Sigmoid colon (tissue), 7 donors: ENCODE data around the gene SCRG1. TPM values are rescaled to one million over a fixed set of nuclear protein-coding genes. Genes with fewer than 3 reads are reported as not detected.

Experiments used
- DNase-seq: peaks from one replicate; pipeline ENCODE4 v3.0.0-alpha.2; 2019
- H3K27ac ChIP-seq, 4 donors: fragments of 200-600 bp; sonication (generic); one replicate each; pipeline ENCODE4 v1.5.1; 2016 to 2019; ENCODE audit warnings: mild to moderate bottlenecking in 1 of 4
- H3K27me3 ChIP-seq, 3 donors: fragments of 200-600 bp; sonication (generic); one replicate each; pipeline ENCODE4 v1.5.1; 2019; ENCODE audit warnings: mild to moderate bottlenecking in 1 of 3
- H3K36me3 ChIP-seq, 4 donors: fragments of 200-600 bp; sonication (generic); one replicate each; pipeline ENCODE4 v1.5.1; 2016 to 2019
- H3K4me1 ChIP-seq, 4 donors: fragments of 200-600 bp; sonication (generic); one replicate each; pipeline ENCODE4 v1.5.1; 2017 to 2019
- H3K4me3 ChIP-seq, 4 donors: fragments of 200-600 bp; sonication (generic); one replicate each; pipeline ENCODE4 v1.5.1; 2017 to 2019; ENCODE audit warnings: mild to moderate bottlenecking in 2 of 4, moderate library complexity in 1 of 4
- H3K9me3 ChIP-seq, 4 donors: fragments of 200-600 bp in 3 of 4; sonication (generic) in 3 of 4; one replicate each; pipeline versions ENCODE4 v1.5.1 to v1.6.1; 2013 to 2019
- EP300 ChIP-seq, 4 donors: sonication (generic); formaldehyde crosslinking; IDR thresholded peaks; one replicate each; pipeline ENCODE4 v1.6.1; 2017; ENCODE audit warnings: antibody characterized with exemption in 4 of 4
- POLR2A ChIP-seq, 2 donors: fragments of 450-650 bp; IDR thresholded peaks; one replicate each; pipeline ENCODE4 v1.6.1; 2016; ENCODE audit warnings: antibody characterized with exemption in 2 of 2, mild to moderate bottlenecking in 2 of 2, moderate library complexity in 2 of 2
- POLR2AphosphoS5 ChIP-seq, 4 donors: sonication (generic); formaldehyde crosslinking; IDR thresholded peaks; one replicate each; pipeline ENCODE4 v1.6.1; 2017; ENCODE audit warnings: antibody characterized with exemption in 4 of 4
- WGBS, 2 donors: extraction: QIAGEN DNeasy Blood & Tissue Kit; methylation state at CpG; one replicate each; pipeline ENCODE4 v1.1.7; 2013; 5-methylcytosine and 5-hydroxymethylcytosine counted together
- intact Hi-C: fragments of 100-400 bp; cut with DNase I; formaldehyde crosslinking; loops from one replicate; pipeline ENCODE4 v1.15.1; 2023
- polyA plus RNA-seq, 3 donors: library from polyadenylated mRNA; stranded (reverse); fragments of 200-250 nt; gene quantifications; one replicate each; pipeline ENCODE4 v1.2.3, GENCODE V29; 2013
- total RNA-seq, 4 donors: library from RNA; depleted of rRNA; stranded (reverse); fragments of >200 nt; gene quantifications; one replicate each; pipeline ENCODE4 v1.1.0, GENCODE V29; 2016
- TF ChIP-seq, protein P1 (sequence below), 4 experiments: fragments of 450-650 bp in 3 of 4; fragments of 200-600 bp in 1 of 4; IDR thresholded peaks; one replicate each; pipeline ENCODE4 v1.5.1; 2016 to 2019; ENCODE audit warnings: antibody characterized with exemption in 4 of 4, mild to moderate bottlenecking in 3 of 4, moderate library complexity in 2 of 4
- donor health status: healthy with polysubstance abuse.
- donor health status: Bipolar disorder and iron deficiency.
- donor health status: healthy.

SCRG1 gene
- total and polyA plus RNA-seq, 7 donors: 0.55 to 5.8 (median 3.5) TPM; not detected in 1

DNA sequence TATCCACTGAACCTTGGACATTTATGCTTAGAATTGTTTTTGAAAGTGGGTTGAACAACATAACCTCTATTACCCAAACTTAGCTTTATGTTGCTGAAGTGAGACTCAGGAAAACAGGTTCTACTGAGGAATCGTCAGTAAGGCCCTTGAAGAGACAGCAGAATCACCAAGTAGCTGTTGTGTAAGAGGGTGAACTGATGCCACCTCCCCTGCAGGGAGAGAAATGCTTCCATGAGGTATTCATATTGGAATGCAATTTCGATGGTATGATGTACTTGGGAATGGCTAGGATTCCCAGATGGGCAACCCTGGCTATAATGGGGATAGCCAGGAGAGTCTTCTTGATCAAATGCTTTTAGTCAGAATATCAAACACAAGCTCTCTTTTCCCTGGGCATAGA lies 4.1 kb upstream of the SCRG1 start:
- 93% methylated on average over 2 of the region's 2 CpGs for WGBS, 2 donors
- intact Hi-C loops: no loop called here

DNA sequence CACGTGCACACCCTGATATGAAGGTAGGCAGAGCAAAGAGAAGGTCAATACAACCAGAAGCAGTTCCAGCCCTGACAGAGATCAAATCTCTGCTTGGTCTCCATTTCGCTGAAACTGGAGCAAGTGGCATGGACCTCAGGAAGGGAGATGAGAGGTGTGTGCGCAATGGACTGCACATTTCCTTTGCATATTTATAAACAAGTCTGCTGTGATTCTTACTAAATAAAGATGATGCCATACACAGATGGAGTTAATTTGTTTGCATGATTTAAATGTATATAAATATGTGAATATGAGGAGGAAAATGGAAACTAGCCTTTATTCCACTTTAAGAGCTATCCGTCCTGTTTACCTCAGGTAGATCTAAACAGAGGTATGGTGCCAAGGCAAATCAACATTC lies 2.1 kb upstream of the SCRG1 start:
- TF ChIP-seq POLR2A (IDR thresholded peaks at IDR 0.05) (no peak), POLR2AphosphoS5 (IDR thresholded peaks at IDR 0.05) (no peak), EP300 (IDR thresholded peaks at IDR 0.05) (no peak)
- TF ChIP-seq, protein P1, sequence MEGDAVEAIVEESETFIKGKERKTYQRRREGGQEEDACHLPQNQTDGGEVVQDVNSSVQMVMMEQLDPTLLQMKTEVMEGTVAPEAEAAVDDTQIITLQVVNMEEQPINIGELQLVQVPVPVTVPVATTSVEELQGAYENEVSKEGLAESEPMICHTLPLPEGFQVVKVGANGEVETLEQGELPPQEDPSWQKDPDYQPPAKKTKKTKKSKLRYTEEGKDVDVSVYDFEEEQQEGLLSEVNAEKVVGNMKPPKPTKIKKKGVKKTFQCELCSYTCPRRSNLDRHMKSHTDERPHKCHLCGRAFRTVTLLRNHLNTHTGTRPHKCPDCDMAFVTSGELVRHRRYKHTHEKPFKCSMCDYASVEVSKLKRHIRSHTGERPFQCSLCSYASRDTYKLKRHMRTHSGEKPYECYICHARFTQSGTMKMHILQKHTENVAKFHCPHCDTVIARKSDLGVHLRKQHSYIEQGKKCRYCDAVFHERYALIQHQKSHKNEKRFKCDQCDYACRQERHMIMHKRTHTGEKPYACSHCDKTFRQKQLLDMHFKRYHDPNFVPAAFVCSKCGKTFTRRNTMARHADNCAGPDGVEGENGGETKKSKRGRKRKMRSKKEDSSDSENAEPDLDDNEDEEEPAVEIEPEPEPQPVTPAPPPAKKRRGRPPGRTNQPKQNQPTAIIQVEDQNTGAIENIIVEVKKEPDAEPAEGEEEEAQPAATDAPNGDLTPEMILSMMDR (IDR thresholded peaks at IDR 0.05): no peak
- no peak for DNase-seq
- Histone ChIP-seq H3K9me3 (no peaks in the 10 kb centered on the region), H3K36me3 (peaks cover 0 to 13% (median 0%) of the 10 kb centered on the region in 4 donors), H3K27ac (no peak overlapping the region), H3K4me3 (no peak overlapping the region), H3K27me3 (no peaks in the 10 kb centered on the region), H3K4me1 (peaks cover 0 to 33% (median 18%) of the 10 kb centered on the region in 4 donors)
- WGBS, 2 donors: 91 to 92% methylated on average over 4 of the region's 4 CpGs
- intact Hi-C loops: no loop called here

More for the DNA sequence above, 4.1 kb upstream of the SCRG1 start:
- no peak overlapping the region for H3K27ac ChIP-seq
- H3K9me3 ChIP-seq: no peaks in the 10 kb centered on the region
- H3K4me3 ChIP-seq: no peak overlapping the region
- DNase-seq: no peak
- peaks cover 0 to 18% (median 11%) of the 10 kb centered on the region in 4 donors for H3K4me1 ChIP-seq
- TF ChIP-seq, protein P1 (IDR thresholded peaks at IDR 0.05): no peak
- TF ChIP-seq EP300 (IDR thresholded peaks at IDR 0.05): no peak
- no peak for TF ChIP-seq POLR2A (IDR thresholded peaks at IDR 0.05)
- TF ChIP-seq POLR2AphosphoS5 (IDR thresholded peaks at IDR 0.05): no peak
- no peaks in the 10 kb centered on the region for H3K27me3 ChIP-seq
- H3K36me3 ChIP-seq: peaks cover 0 to 13% (median 0%) of the 10 kb centered on the region in 4 donors

DNA sequence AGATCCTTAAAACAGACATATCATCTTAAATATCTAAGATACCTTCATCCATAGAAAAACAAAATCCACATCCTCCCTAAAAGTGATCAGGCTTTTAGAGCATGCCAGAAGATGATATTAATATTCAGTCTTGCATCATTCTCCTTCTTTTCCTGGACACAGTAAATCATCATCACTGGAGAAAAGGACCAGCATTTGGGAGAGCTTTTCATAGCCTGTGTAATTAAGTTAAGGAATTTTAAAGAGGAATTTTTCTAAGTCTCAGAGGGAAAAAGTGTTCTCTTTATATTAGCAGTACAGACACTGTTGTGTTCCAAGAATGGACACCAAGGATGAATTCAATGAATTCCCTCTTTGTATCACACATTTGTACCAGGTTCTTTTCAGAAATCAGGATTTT lies 696 bp downstream of the SCRG1 start:
- TF ChIP-seq EP300 (IDR thresholded peaks at IDR 0.05) (no peak), POLR2AphosphoS5 (IDR thresholded peaks at IDR 0.05) (no peak), POLR2A (IDR thresholded peaks at IDR 0.05) (no peak)
- TF ChIP-seq, protein P1 (IDR thresholded peaks at IDR 0.05): no peak
- Histone ChIP-seq H3K36me3 (peaks cover 0 to 13% (median 0%) of the 10 kb centered on the region in 4 donors), H3K27me3 (no peaks in the 10 kb centered on the region), H3K27ac (peak overlapping the region in 3 of 4 donors; percentile 65 to 76 (median 72)), H3K9me3 (no peaks in the 10 kb centered on the region), H3K4me3 (peak overlapping the region in 2 of 4 donors; percentile 31 to 32), H3K4me1 (peaks cover 0 to 33% (median 18%) of the 10 kb centered on the region in 4 donors)
- DNase-seq: no peak
- intact Hi-C loops: no loop called here

DNA sequence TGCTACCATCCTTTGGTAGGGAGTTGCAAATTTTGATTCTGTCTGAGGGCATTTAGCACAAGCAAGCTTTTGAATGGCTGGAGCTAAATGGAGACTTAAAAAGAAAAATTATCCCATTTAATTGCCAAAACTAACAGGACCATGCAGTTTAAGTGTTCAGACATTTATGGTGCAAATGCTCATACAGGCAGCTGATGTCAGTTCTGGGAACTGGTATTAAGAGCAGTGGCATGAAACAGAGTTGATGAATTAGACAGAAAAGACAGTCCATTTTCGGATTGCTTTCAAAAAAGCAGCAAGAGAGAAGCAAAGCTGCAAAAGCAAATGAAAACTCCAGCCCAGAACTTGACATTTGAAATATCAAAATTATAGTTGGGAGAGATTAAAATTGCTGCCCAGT lies 1.3 kb downstream of the SCRG1 start:
- H3K27ac ChIP-seq: peak overlapping the region; percentile 11 to 76 (median 68)
- intact Hi-C loops: no loop called here
- no peak for DNase-seq
- WGBS, 2 donors: 80 to 88% methylated on average over 1 of the region's 1 CpG
- no peaks in the 10 kb centered on the region for H3K27me3 ChIP-seq
- peaks cover 0 to 33% (median 18%) of the 10 kb centered on the region in 4 donors for H3K4me1 ChIP-seq
- TF ChIP-seq POLR2AphosphoS5 (IDR thresholded peaks at IDR 0.05) (no peak), EP300 (IDR thresholded peaks at IDR 0.05) (no peak), POLR2A (IDR thresholded peaks at IDR 0.05) (no peak)
- TF ChIP-seq, protein P1 (IDR thresholded peaks at IDR 0.05): no peak
- no peaks in the 10 kb centered on the region for H3K9me3 ChIP-seq
- peak overlapping the region in 2 of 4 donors; percentile 31 to 32 for H3K4me3 ChIP-seq
- H3K36me3 ChIP-seq: peaks cover 0 to 19% (median 0%) of the 10 kb centered on the region in 4 donors

DNA sequence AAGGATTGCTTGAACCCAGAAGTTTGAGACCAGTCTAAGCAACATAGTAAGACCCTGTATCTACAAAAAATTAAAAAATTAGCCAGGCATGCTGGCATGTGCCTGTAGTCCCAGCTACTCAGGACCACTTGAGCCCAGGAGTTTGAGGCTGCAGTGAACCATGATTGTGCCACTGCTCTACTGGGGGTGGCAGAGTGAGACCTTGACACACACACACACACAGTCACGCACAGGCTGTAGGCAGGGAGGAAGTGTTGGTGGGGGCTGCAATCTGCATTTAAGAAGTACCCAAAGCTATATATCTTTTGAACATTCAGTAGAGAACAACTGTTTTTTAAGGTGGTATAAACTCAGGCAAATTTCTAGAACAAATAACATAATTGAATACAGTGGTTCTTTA lies 7.2 kb downstream of the SCRG1 start:
- H3K9me3 ChIP-seq: no peaks in the 10 kb centered on the region
- H3K27ac ChIP-seq: no peak overlapping the region
- H3K4me3 ChIP-seq: no peak overlapping the region
- no peaks in the 10 kb centered on the region for H3K27me3 ChIP-seq
- H3K36me3 ChIP-seq: peaks cover 0 to 43% (median 0%) of the 10 kb centered on the region in 4 donors
- intact Hi-C loops: no loop called here
- 96 to 98% methylated on average over 1 of the region's 1 CpG for WGBS, 2 donors
- no peak for DNase-seq
- peaks cover 0 to 1% (median 0%) of the 10 kb centered on the region in 4 donors for H3K4me1 ChIP-seq
- no peak for TF ChIP-seq EP300 (IDR thresholded peaks at IDR 0.05)
- TF ChIP-seq POLR2A (IDR thresholded peaks at IDR 0.05): no peak
- no peak for TF ChIP-seq POLR2AphosphoS5 (IDR thresholded peaks at IDR 0.05)
- TF ChIP-seq, protein P1 (IDR thresholded peaks at IDR 0.05): no peak
